ENCODE data around the gene CHAF1A.

The CHAF1A gene, protein sequence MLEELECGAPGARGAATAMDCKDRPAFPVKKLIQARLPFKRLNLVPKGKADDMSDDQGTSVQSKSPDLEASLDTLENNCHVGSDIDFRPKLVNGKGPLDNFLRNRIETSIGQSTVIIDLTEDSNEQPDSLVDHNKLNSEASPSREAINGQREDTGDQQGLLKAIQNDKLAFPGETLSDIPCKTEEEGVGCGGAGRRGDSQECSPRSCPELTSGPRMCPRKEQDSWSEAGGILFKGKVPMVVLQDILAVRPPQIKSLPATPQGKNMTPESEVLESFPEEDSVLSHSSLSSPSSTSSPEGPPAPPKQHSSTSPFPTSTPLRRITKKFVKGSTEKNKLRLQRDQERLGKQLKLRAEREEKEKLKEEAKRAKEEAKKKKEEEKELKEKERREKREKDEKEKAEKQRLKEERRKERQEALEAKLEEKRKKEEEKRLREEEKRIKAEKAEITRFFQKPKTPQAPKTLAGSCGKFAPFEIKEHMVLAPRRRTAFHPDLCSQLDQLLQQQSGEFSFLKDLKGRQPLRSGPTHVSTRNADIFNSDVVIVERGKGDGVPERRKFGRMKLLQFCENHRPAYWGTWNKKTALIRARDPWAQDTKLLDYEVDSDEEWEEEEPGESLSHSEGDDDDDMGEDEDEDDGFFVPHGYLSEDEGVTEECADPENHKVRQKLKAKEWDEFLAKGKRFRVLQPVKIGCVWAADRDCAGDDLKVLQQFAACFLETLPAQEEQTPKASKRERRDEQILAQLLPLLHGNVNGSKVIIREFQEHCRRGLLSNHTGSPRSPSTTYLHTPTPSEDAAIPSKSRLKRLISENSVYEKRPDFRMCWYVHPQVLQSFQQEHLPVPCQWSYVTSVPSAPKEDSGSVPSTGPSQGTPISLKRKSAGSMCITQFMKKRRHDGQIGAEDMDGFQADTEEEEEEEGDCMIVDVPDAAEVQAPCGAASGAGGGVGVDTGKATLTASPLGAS

DNA sequence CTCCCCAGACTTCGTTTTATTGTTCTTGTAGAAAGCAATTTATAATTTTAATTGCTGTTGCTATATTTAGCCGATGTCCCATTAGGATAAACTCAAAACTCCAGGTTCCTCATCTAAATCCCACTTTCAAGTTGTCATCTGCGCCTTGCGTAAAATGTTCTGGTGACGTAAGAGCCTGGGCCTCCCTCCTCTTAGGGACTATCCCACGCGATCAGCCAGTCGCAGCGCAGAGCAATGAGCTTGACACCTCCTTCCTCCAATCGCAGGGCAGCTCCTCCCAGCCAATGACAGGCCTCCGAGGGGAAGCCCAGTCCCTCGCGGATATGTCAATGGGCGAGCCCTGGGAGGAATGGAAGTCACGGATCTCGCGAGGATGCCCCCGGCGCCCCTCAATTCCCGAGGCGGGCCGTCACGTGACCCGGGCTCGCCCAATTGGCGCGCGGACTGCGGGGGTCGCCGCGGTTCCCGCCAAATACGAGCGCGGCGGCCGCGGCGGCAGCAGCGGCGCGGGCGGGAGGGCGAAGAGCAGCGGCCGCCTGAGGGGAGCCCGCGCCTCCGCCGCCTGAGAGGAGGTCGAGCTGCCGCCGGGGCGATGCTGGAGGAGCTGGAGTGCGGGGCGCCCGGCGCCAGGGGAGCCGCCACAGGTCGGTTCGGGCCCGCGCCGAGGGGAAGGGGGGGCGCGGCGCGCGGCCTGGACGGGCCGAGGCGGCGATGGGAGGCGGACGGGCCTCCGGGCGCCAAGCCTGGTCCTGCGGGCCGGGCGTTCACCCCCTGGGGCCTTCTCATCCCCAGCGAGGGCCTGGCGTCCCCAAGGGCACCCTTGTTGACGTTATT, at the start of gene CHAF1A:
Gene CHAF1A (plus strand): TSS at position 470 of the 834 bp plus-strand sequence. CDS start 123 bp downstream, at position 593.
- peak; percentile 99 for DNase-seq

- peak; percentile 62 for DNase-seq
Observed at GRCh38 chr19:4352701-4353121, 49.7 kb upstream of the CHAF1A start.

DNA sequence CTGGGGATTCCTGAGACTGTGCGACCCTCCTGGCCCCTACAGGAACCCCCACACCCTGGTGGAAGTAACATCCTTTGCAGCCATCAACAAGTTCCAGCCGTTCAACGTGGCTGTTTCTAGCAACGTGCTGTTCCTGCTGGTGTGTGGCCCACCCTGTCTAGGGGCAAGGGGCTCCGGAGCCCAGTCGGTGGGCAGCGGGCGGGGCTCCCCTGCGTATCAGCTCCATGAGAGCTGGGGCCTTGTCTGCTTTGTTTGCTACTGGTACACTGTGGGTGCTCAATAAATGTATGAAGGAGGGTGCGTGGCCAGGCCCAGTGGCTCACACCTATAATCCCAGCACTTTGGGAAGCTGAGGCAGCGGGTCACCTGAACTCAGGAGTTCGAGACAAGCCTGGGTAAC, 48.2 kb upstream of the CHAF1A start:
- no peak for DNase-seq

DNA sequence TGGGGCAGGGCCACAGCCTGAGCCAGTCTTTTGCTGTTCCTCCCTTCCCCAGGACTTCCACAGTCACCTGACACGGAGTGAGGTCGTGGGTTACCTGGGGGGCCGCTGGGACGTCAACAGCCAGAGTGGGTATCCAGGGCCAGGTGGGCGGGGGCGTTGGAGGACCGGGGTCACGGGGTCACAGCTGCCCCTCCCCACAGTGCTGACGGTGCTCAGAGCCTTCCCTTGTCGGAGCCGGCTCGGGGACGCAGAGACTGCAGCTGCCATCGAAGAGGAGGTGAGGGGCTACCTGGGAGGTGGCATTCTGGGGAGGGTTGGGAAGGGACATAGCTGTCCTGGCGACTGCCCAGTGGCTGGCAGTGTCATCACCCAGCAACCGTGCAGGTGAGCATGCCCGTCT, 47.5 kb upstream of the CHAF1A start:
- no peak for DNase-seq

DNA sequence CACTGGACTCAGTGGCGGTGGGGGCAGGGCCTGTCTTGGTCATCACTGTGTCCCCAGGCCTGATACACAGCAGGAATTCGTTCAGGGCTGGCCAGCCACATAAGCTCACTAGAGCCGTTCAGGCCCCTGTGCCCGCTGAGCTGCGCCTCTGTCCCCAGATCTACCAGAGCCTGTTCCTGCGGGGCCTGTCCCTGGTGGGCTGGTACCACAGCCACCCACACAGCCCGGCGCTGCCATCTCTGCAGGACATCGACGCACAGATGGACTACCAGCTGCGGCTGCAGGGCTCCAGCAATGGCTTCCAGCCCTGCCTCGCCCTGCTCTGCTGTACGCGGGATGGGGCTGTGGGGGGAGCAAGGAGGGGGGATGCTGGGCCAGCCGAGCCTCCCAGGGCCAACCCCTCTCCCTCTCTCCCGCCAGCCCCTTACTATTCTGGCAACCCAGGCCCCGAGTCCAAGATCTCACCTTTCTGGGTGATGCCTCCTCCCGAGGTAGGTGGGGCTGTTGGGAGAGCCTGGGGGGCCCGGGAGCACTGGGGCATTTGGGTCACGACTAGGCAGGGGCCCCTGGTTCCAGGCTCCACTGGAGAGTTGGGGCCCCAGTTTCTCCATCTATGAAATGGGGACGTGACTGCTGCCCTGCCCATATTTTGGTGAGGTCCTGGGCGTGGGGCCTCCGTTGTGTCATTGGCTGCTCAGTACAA, 45.2 kb upstream of the CHAF1A start:
- DNase-seq = no peak

DNA sequence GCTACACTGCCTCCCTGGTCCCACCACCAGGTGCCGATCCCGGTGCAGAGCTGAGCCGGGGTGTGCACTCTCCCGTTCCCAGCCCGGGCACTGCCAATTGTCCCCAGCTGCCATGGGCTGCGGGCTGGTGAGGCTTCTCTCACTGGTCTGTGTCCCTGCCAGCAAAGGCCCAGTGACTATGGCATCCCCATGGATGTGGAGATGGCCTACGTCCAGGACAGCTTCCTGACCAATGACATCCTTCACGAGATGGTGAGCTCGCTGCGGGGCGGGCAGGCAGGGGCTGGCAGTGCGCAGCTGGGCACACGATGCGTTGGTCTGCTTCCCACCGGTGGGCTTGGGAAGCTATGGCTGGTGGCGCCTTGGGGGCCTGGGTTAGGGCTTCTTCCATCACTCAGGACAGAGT, 44.5 kb upstream of the CHAF1A start:
- DNase-seq = no peak

DNA sequence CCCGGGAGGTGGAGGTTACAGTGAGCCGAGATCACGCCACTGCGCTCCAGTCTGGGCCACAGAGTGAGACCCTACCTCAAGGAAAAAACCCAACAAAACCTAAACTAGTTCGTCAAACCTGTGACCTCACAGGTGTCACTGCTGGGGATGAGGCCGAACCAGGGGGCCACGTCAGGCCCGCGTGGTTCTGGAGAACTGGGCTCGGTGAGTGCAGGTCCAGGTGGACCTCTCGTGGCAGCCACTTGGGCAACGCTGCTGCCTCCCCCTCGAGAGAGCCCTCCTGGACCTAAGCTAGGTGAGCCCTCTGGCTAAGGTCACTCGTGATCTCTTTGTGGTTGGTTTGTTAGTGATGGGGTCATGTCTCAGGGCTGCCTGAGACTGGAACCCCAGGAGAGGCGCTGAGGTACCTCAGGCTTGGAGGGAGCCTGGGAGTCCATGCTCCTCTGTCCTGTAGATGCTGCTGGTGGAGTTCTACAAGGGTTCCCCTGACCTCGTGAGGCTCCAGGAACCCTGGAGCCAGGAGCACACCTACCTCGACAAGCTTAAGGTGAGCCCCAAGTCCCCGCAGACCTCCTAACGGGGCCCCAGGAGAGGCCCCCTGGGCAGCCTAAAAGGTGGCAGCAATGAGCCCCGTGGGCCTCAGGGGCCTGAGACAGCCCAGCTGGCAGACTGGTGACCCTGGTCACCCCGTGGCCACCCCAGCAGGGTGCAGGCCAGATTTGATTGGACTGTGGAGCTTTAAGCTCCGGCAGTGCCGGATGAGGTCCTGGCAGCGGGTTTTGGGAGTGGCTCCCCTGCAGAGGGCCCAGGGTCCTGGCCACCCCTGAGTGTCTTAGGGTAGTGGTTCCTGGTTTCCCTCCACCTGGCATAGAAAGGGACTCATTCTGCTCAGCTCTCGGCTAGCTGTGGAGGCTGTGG, 43.5 kb upstream of the CHAF1A start:
- DNase-seq = no peak

GRCh38 chr19:4359627-4360000, 42.8 kb upstream of the CHAF1A start:
- DNase-seq = no peak

DNA sequence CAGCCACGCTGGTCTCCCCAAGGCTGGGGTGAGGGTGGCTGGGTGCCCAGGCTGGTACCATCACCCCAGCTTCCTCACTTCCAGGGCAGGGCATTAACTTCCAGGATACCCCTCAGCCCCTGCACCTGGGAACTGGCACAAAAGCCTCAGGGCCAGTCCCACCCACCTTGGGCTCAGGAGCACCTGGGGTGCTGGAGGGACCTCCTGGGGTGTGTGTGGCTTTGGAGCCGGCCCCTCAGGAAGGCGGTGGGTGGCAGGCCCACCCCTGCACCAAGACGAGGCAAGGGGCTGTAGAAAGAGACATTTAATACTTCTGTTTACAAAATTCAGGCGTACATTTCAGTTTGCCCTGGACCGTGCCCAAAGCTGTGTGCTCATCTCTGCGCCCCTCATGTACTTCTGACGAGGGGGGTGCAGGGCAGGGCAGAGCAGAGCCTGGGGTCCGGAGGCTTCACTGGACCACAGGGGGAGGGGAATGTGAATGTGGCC, 42.3 kb upstream of the CHAF1A start:
- no peak for DNase-seq

- DNase-seq = no peak
Observed at GRCh38 chr19:4360641-4361151, 41.7 kb upstream of the CHAF1A start.

DNA sequence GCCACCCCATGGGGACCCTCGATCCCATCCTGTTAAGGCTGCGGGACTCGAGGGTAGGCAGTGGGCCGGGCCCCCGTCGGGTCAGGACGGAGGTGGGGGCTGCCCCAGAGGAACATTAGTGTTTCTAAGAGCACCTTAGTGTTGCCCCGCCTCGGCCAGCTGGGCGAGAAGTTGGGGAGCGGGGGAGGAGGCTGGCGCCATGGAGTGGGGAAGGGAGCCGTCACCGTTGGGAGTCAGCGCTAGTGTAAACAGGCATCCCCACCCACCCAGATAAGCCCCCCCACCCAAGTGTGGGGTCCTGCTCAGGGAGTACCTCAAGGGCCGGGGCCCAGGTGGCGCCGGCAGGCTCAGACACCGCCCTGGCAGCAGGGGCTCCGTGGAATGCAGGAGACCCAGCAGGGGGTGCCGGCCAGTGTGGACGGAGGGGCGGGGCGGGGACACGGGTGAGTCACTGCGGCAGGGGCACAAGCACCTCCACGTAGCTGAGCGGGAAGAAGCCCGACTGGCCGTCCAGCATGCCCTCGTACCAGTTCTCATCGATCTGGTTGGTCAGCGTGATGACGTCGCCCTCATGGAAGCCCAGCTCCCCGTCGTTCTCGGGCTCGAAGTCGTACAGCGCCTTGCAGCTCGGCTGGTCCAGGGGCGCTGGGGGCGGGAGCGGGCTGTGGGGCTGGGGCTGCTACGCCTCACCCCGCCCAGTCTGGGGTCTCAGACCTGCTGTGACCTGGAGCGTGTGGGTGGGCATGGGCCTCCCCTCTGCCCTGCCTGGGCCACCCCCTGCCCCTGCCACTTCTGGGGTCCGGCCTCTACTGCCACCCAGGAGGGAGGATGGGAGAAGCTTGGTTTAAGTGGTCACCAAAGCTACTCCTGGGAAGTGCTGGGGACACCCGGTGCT, 41.0 kb upstream of the CHAF1A start:
- DNase-seq = no peak

- no peak for DNase-seq
Observed at GRCh38 chr19:4362101-4362828, 40.2 kb upstream of the CHAF1A start.

DNA sequence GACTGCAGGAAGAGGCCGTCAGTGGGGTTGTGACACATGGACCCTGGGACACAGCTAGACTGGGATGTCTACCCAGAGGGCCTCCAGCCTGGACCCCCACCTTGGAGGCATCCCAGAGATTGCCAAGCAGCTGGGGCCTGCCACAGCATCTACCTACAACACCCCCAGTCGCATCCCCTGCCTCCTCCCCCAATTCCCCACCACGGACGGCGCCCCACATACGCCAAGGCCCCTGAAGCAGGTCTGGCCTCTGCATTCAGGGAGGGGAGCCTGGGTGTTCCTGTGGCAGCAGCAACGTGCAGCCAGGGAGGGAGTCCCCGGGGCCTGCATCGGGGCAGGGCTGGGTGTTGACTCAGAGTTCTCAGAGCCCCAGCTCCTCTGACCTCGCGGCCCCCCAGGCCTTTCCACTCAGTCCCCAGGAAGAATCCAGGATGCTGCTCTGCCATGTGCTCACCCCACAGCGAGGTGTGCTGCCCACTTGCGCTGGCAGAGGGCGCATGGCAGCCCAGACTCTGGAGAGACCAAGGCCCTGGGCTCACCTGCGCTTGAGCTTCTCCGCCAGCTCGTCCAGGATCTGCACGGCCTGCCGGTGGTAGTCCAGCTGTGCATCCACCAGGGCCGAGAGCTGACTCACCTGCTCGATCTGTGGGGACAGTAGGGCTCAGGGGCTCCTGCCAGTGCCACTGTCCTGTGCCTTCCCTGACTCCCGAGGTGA, 39.5 kb upstream of the CHAF1A start:
- peak; percentile 60 for DNase-seq

DNA sequence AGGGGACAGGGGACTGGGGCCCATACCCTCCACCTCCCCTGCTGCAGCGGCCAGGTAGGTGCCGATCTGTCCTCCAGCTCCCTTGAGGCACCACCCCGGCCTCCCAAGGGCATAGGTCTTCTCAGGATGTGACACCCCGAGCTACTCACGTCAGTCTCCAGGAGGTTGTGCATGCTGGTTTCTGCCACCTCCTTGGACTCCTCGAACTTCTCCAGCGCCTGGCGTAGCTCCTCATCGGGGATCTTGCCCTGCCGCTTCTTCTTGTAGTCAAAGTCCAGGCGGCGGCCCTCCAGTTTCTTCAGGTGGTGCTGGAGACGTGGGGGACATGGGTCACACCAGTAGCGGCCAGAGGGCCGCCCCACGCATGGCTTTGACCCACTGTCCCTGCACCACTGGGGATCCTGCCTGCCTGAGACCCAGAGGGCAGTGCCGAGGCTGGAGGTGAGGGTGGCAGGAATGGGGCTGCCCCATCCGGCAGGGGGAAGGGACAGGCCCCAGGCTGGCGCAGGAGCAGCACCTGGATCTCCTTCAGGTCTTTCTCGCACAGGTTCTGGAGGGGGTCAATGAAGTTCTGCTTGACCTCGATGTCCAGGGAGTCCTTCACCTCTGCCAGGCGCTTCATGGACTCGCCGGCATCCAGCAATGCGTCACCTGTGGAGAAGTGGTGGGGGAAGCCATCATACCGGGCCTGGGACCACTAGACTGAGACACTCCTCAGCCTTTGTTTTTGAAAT, 38.7 kb upstream of the CHAF1A start:
- DNase-seq = no peak

- DNase-seq = no peak
Observed at GRCh38 chr19:4365341-4365740, 37.1 kb upstream of the CHAF1A start.

GRCh38 chr19:4365791-4366665, 36.4 kb upstream of the CHAF1A start:
- DNase-seq = no peak

Data from DMS53 (cell line).